Endothelial cell of umbilical vein (primary cell): ENCODE results near the gene HINT2. TPM values are rescaled to one million over a fixed set of nuclear protein-coding genes. Genes with fewer than 3 reads are reported as not detected.

Experiments
- BruUV-seq: library from RNA; stranded (reverse); fragments of 400-500 nt; replicated peaks from 2 replicates; lab custom pipeline; 2021; lab: Mats Ljungman, UMichigan
- CTCF ChIA-PET: fragments of 300-600, 350-600 bp; sonication (Branson Sonifier 250); formaldehyde crosslinking; loops from one replicate; lab custom pipeline; 2021; ENCODE audit warnings: antibody characterized with exemption, inconsistent platforms; lab: Charles Lee
- POLR2A ChIA-PET: fragments of 300-600, 350-600 bp; sonication (Branson Sonifier 250); formaldehyde crosslinking; loops from one replicate; lab custom pipeline; 2021; ENCODE audit warnings: antibody characterized with exemption, inconsistent platforms; lab: Charles Lee
- DNase-seq: peaks from one replicate; pipeline ENCODE4 v3.0.0-alpha.2; 2011; ENCODE audit warnings: low read depth, low spot score
- FAIRE-seq: peaks from 2 replicates; lab custom pipeline; 2011; peaks lifted over from hg19 to GRCh38; lab: Jason Lieb, UNC
- H2AFZ ChIP-seq: 2 replicates; pipeline ENCODE4 v1.6.0; 2012; ENCODE audit warnings: low read depth, low read length, control low read depth, inconsistent platforms
- H3K27ac ChIP-seq: 2 replicates; pipeline ENCODE4 v1.5.1; 2011; ENCODE audit warnings: low read depth, mild to moderate bottlenecking, control low read depth, low read length, moderate library complexity; ENCODE audit not compliant: insufficient read depth
- H3K27me3 ChIP-seq, 2 experiments: 2 replicates each; pipeline versions ENCODE4 v1.6.0 to v1.6.1; 2011; ENCODE audit warnings: low read length in 2 of 2, mixed read lengths in 1 of 2; ENCODE audit not compliant: control insufficient read depth in 2 of 2, insufficient read depth in 2 of 2
- H3K36me3 ChIP-seq, 2 experiments: 2 replicates in 1 of 2; 3 replicates in 1 of 2; pipeline ENCODE4 v1.5.1; 2011; ENCODE audit warnings: low read length in 2 of 2, mild to moderate bottlenecking in 1 of 2, moderate library complexity in 1 of 2; ENCODE audit not compliant: control insufficient read depth in 2 of 2, insufficient read depth in 2 of 2; ENCODE audit errors: extremely low read depth in 1 of 2
- H3K4me1 ChIP-seq: 3 replicates; pipeline ENCODE4 v1.5.1; 2011; ENCODE audit warnings: mild to moderate bottlenecking, low read length; ENCODE audit not compliant: control insufficient read depth, insufficient read depth; ENCODE audit errors: extremely low read depth
- H3K4me2 ChIP-seq: 2 replicates; pipeline ENCODE4 v1.6.1; 2011; ENCODE audit warnings: low read length, control low read depth, mixed read lengths; ENCODE audit not compliant: insufficient read depth
- H3K4me3 ChIP-seq, 3 experiments: fragments of 200-600 bp in 1 of 3; sonication (generic), shearing (Covaris generic) in 1 of 3; replicated peaks in 1 of 3; 2 replicates each; pipeline ENCODE4 v1.5.1; 2011 to 2016; ENCODE audit warnings: control low read depth in 3 of 3, low read length in 3 of 3, mild to moderate bottlenecking in 2 of 3, inconsistent platforms in 1 of 3, low read depth in 1 of 3, moderate library complexity in 1 of 3; ENCODE audit not compliant: insufficient read depth in 1 of 3
- H3K79me2 ChIP-seq: 2 replicates; pipeline ENCODE4 v1.6.0; 2012; ENCODE audit warnings: low read length, inconsistent platforms; ENCODE audit not compliant: control insufficient read depth, insufficient read depth
- H3K9ac ChIP-seq: replicated peaks from 2 replicates; pipeline ENCODE3; 2011; ENCODE audit warnings: low read length, control low read depth; ENCODE audit not compliant: insufficient read depth; ENCODE audit errors: extremely low read depth
- H3K9me1 ChIP-seq: replicated peaks from 3 replicates; pipeline ENCODE4 v1.6.0; 2011; ENCODE audit warnings: mild to moderate bottlenecking, low read length; ENCODE audit not compliant: control insufficient read depth, insufficient read depth; ENCODE audit errors: extremely low read depth
- H3K9me3 ChIP-seq: replicated peaks from 2 replicates; pipeline ENCODE4 v1.5.1; 2012; ENCODE audit warnings: low read length, inconsistent platforms; ENCODE audit not compliant: control insufficient read depth, insufficient read depth
- H4K20me1 ChIP-seq: replicated peaks from 2 replicates; pipeline ENCODE3; 2011; ENCODE audit warnings: mild to moderate bottlenecking, low read length; ENCODE audit not compliant: control insufficient read depth, insufficient read depth; ENCODE audit errors: extremely low read depth
- CTCF ChIP-seq, 2 donors: IDR thresholded peaks; 1 replicate in 1 of 2; 2 replicates in 1 of 2; pipeline ENCODE4 v1.5.1; 2011; ENCODE audit warnings: low read length in 2 of 2, mild to moderate bottlenecking in 2 of 2, moderate library complexity in 2 of 2, control low read depth in 1 of 2, inconsistent platforms in 1 of 2, low read depth in 1 of 2; ENCODE audit not compliant: insufficient read depth in 1 of 2; ENCODE audit errors: extremely low read depth in 1 of 2
- POLR2A ChIP-seq: IDR thresholded peaks from 2 replicates; pipeline ENCODE4 v1.6.1; 2012; ENCODE audit warnings: low read depth, mild to moderate bottlenecking, control low read depth, low read length
- POLR2AphosphoS5 ChIP-seq: IDR thresholded peaks from 2 replicates; pipeline ENCODE4 v1.6.1; 2012; ENCODE audit warnings: low read depth, mild to moderate bottlenecking, control low read depth, low read length, moderate library complexity; ENCODE audit not compliant: insufficient read depth
- dilution Hi-C: fragments of 300-500 bp; cut with MboI; formaldehyde crosslinking; loops from one replicate; pipeline ENCODE4 v1.15.0; 2019; ENCODE audit warnings: low sequenced_read_pairs; ENCODE audit not compliant: extremely low pct_ligation_motif_present
- intact Hi-C: fragments of 100-400 bp; cut with micrococcal nuclease; formaldehyde crosslinking; loops from one replicate; pipeline ENCODE4 v1.10.0; 2022
- polyA plus RNA-seq, 4 experiments: library from polyadenylated mRNA; depleted of rRNA in 3 of 4; stranded (reverse) in 3 of 4; unstranded in 1 of 4; fragments of >200 nt; gene quantifications; 2 replicates each; pipeline versions ENCODE4 v1.2.1 to v1.2.3, GENCODE V29; 2011 to 2012; ENCODE audit warnings: missing spikeins in 1 of 4
- total RNA-seq: library from RNA; stranded (reverse); gene quantifications from 2 replicates; pipeline ENCODE4 v1.2.3, GENCODE V29; 2021

HINT2 gene
- total and polyA plus RNA-seq, 2 donors (not counting 3 experiments of a cell fraction or from before 2014, with no cell fraction given), result 27.2 to 42.1 TPM

GRCh38 chr9:35816708-35817107 lies 1.9 kb upstream of the HINT2 start:
- dilution Hi-C loops, result no loop called here
- no peaks in the 10 kb centered on the region for H3K36me3 ChIP-seq
- H3K79me2 ChIP-seq, result no peaks in the 10 kb centered on the region
- CTCF ChIA-PET, result interaction anchor here (1.0 to 1.4 kb wide), 2 partner anchors 26 to 66 kb away, joined by 3 to 4 read pairs; no protein-coding TSS in a partner anchor
- intact Hi-C loops, result no loop called here
- peaks cover 0 to 2% of the 10 kb centered on the region in 2 experiments for H3K27me3 ChIP-seq
- H3K27ac ChIP-seq, result no peak overlapping the region
- H4K20me1 ChIP-seq, result no peaks in the 10 kb centered on the region
- H3K4me2 ChIP-seq, result no peak overlapping the region
- H3K4me3 ChIP-seq, result no peak overlapping the region
- no peak for DNase-seq
- peaks cover 15% of the 10 kb centered on the region for H3K4me1 ChIP-seq
- peak; percentile 1 to 14 for TF ChIP-seq CTCF (IDR thresholded peaks at IDR 0.05; ENCODE audit: extremely low read depth in 1 of 2, insufficient read depth in 1 of 2, low read depth in 1 of 2, low read length in 2 of 2)
- TF ChIP-seq POLR2A, result no peak
- no peaks in the 10 kb centered on the region for H3K9me1 ChIP-seq
- no peak overlapping the region for H2AFZ ChIP-seq
- POLR2A ChIA-PET, result no interaction called here
- BruUV-seq, result no TSS peak
- H3K9ac ChIP-seq, result no peak overlapping the region
- FAIRE-seq, result no peak
- H3K9me3 ChIP-seq, result no peaks in the 10 kb centered on the region

- Histone ChIP-seq H3K9ac (peak overlapping the region; percentile 66), H3K9me1 (no peaks in the 10 kb centered on the region), H2AFZ (peak overlapping the region; percentile 40), H3K79me2 (no peaks in the 10 kb centered on the region), H3K4me3 (peak overlapping the region; percentile 6 to 89 (median 85)), H3K9me3 (no peaks in the 10 kb centered on the region), H3K27ac (peak overlapping the region; percentile 44), H4K20me1 (no peaks in the 10 kb centered on the region), H3K27me3 (no peaks in the 10 kb centered on the region), H3K4me2 (peak overlapping the region; percentile 55), H3K36me3 (no peaks in the 10 kb centered on the region), H3K4me1 (peaks cover 21% of the 10 kb centered on the region)
- TF ChIP-seq CTCF (IDR thresholded peaks at IDR 0.05; ENCODE audit: extremely low read depth in 1 of 2, insufficient read depth in 1 of 2, low read depth in 1 of 2, low read length in 2 of 2) (peak in 1 of 2 donors; percentile 37), POLR2AphosphoS5 (no peak)
- BruUV-seq, result TSS peak; percentile 39
- FAIRE-seq (peak; percentile 82), DNase-seq (peak; percentile 46)
- dilution Hi-C loops, result no loop called here
- intact Hi-C loops, result no loop called here
- ChIA-PET POLR2A (interaction anchor here (1.0 kb wide), 1 partner anchor 82 kb away, joined by 7 read pairs; the partner anchor contains the start of genes CREB3 and TLN1), CTCF (interaction anchor here (0.5 to 5.8 kb wide), 23 partner anchors 8 to 97 kb away, joined by 3 to 130 read pairs (median 4); partner anchors contain the start of genes CREB3, GBA2, NPR2 and RGP1)
Measured at GRCh38 chr9:35814106-35814840, 569 bp downstream of the HINT2 start.
